HG03066 (cell line): Measurements from ENCODE around the gene KRTAP13-2.

Source experiments
- ATAC-seq: cut with Tn5 transposase; IDR thresholded peaks from one replicate; pipeline ENCODE4 v1.9.1; 2021; ENCODE audit warnings: low read depth; ENCODE audit not compliant: unreplicated experiment

Gene KRTAP13-2, protein sequence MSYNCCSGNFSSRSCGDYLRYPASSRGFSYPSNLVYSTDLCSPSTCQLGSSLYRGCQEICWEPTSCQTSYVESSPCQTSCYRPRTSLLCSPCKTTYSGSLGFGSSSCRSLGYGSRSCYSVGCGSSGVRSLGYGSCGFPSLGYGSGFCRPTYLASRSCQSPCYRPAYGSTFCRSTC

DNA sequence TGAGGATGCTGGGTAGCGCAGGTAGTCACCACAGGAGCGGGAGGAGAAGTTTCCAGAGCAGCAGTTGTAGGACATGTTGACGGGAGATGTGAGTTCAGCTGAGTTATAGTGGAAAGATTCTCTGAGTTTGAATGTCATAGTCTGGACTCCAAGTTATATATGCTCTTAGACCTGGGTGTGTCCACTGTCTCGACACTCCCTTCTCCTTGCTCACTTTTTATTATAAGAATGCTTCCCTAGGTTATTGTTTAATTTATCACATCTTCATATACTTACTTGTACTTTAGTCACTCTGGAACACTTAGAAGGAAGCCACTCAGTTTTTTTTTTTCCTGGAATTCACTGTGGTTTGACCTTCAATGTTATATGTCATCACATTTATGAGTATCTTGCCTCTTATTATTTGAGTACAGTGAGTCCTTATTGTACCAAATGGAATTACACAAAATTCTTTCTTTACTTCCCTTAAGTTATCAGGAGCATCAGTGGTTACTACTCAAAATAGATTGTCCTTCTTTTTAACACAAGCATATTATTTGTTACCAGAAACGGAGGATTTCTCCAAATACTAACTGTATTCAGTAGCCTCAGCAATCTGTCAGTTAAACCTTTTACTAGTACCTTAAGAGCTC, at the start of gene KRTAP13-2:
Gene KRTAP13-2 (minus strand): TSS at position 133 of the 632 bp plus-strand sequence. CDS start 58 bp downstream, at position 75.
- ATAC-seq = no peak

DNA sequence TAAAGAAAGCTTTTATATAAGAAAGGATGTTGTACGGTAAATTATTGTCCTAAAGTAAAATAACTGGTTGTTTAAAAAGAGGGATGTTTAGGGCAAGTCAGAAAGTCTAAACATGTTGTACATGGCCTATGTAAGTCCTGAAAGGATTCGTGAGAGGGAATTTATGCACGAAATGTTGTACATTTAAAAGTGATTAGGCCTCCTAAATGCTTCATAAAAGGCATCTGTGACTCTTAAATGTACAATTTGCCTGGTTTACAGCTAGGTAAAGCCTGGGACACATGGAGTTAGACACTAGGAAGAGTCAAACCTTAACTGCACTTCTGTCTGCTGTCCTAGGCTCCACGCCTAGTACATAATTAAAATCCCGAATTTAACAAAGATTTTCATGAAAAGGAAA, 43.9 kb upstream of the KRTAP13-2 start:
- ATAC-seq = no peak

DNA sequence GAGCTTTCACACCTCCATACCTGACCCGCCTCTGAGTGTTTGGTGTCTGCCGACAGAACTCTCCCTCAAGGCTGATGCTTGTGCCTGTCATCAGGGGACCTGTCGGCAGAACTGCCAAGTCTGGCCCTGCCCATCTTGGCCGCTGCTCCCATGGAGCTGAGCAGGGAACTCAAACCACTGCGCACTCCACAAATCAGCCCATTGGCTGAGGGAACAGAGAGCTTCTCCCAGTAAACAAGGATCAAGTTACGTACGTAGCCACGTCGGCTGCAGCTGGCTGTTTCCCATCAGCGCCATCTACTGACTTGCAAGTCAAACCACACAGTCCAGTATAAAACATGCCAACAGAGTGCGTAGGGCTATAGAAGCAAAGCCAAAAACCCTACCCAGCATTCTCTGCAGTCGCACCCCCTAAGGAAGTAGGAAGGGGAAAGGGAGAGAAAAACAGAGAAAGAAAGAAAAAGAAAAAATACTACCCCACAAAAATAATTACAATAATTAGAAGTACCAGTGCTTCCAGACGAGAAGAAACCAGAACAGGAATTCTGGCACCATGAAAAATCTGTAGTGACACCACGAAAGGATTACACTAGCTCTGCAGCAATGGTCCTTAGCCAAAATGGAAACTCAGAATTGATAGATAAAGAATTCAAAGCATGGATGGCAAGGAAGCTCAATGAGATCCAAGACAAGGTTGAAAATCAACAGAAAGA, 36.9 kb upstream of the KRTAP13-2 start:
- no peak for ATAC-seq

DNA sequence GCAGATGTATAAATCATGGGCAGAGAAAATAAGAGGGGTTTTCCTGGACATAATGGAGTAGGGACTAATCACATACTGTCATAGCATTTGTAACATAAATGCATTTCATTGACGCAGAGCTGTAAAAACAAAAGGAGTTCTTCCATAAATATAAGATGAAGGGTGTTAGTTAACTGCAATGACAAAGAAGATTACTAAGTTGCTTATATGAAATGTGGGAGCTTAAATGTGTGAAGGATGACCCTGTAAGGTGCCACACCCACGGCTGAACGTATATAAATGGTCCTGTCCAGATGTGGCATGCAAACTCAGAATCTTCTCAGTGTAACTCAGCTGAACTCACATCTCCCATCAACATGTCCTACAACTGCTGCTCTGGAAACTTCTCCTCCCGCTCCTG, 23.7 kb upstream of the KRTAP13-2 start, which contains the start of gene KRTAP13-1:
Gene KRTAP13-1 (plus strand): TSS at position 301 of the 400 bp plus-strand sequence. CDS start 56 bp downstream, at position 357.
- no peak for ATAC-seq

DNA sequence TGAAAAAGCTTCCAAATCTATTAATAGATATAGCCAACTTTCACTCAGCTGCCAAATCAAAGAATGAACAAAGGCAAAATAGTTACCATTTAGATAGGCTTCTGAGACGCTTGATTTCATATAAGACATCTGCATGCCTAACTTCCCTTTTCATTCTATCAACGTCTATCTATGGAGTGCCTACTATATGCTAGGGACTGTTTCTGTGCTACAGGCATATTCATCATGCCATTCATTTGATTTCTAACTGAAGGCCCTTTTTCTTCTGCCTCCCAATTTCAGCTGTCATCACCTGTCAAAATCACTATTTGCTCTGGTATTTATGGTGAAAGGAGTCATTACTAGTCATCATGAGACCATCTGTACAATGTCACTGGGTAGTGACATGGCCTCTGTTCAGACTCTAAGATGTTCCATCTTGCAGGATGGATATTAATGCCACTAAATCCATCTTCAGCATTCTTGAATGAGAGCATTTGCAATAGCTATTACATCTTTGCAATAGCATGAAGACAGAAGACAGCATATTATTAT, 19.5 kb upstream of the KRTAP13-2 start:
- ATAC-seq = no peak

DNA sequence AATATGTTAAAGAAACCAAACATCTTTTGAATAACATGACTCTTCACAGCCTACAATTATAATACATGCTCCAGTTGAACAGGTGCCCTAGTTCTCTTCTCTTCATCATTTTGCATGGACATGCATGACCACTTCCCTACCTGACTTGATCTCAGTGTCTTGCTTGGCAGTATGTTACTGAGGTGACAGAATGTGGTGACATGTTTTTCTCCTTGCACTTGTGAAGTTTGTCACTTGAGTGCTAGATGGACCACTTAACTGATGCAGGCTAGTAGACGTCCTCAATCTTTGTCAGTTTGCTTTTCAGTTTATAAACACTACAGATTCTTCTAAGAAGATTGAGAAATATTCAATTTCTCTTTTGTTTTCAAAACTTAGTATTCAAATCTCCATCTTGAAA, 10.1 kb upstream of the KRTAP13-2 start:
- no peak for ATAC-seq

DNA sequence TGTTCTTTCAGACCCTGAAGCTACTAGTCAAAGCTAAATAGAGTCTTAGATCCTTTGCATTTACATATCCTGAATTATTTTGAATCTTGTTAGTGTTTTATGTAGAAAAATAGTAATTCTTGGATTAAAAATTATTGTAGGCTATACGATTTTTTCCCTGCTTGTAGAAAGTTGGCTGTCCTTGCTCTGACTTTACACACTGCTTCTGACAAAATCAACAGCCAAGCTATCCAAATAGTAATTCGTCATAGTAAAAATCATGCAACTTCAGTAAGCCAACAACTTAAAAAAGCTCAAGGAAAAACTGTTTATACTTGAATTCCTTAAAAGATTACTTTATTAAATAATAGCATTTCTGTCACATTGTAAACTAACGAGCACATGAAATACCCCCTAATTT, 16.2 kb downstream of the KRTAP13-2 start:
- no peak for ATAC-seq

DNA sequence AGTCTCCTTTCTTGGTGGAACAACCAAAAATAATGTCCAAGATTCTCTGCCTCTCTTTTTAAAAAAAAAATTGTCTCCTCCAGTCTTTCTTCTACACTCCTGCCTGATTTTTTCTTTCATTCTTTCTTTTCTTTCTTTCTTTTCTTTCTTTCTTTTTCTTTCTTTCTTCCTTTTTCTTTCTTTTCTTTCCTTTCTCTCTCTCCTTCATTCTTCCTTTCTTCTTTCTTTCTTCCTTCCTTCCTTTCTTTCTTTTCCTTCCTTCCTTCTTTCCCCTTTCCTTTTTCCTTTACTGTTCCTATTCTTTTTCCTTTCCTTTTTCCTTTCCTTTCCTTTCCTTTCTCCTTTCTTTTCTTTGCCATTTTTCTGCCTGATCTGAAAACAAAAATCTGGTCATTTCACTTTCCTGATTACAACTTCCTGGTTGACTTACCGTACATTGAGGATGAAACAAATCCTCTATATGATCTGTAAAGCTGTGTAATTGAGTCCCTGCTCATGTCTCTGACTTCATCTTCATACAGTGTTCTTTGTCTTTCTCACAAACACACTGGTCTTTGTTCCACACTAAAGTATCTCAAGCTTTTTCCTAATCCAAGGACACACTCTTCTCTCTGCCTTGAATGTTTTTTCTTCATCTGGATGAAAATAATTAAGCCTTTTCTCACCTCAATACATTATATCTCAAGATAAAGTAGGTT, 17.6 kb downstream of the KRTAP13-2 start:
- ATAC-seq = no peak

DNA sequence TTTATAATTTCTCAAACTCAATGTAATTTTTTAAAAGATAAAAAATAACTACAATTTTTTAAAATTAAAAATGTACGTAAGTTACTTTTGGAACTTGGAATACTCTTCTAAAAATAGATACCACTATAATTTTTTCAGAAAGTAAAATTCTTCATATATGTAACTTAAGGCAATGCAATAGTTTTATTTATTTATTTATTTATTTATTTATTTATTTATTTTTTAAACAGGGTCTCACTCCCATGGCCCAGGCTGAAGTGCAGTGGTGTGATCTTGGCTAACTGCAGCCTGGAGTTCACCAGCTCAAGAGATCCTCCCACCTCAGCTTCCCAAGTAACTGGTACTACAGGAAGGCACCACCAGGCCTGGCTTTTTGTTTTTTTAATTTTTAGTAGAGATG, 20.5 kb downstream of the KRTAP13-2 start:
- ATAC-seq = no peak

DNA sequence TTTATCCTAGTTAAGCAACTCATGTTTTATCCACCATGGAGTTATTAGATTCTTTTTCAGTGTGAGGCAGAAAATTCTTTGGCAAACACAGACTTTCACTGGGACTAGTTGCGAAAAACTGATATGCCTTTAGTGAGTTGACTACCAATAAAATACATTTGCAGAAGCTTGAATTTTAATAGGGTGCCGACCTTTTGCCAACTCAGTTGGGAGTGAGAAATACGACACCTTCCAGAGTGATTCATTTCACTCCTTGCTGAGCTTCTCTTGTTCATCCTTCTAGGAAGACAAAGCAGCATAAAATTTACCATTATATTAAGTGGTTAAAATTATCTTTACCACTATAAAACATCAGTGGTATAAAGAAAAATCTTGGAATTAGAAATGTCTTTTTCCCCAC, 22.5 kb downstream of the KRTAP13-2 start:
- ATAC-seq = no peak

DNA sequence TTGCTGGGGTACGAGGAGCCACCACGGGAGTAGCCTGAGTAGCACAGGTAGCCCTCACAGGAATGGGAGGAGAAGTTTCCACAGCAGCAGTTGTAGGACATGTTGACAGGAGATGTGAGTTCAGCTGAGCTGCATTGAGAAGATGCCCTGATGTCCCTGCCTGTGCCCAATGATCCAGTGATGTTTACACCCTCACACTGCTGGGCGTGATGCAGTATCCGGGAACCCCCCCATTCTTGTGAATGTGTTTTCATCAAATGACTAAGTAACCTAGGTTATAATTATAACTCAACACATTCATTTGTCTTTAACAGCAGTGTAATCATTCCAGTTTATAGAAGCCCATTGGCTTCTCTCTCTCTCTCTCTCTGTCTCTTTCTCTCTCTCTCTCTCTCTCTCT, 23.6 kb downstream of the KRTAP13-2 start, which contains the start of gene KRTAP23-1:
Gene KRTAP23-1 (minus strand): TSS at position 101 of the 400 bp plus-strand sequence. CDS start 0 bp downstream, at position 101.
- ATAC-seq = no peak

DNA sequence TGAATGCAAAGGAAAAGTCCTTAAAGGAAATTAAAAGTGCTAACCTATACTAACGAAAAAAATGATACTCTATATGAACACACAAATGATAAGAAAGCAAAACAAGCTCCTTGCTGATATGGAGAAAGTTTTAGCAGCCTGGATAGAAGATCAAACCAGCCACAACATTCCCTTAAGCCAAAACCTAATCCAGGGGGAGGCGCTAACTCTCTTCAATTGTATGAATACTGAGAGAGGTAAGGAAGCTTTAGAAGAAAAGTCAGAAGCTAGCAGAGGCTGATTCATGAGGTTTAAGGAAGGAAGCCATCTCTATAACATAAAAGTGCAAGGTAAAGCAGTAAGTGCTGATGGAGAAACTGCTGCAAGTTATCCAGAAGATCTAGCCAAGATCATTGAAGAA, 27.1 kb downstream of the KRTAP13-2 start:
- no peak for ATAC-seq

DNA sequence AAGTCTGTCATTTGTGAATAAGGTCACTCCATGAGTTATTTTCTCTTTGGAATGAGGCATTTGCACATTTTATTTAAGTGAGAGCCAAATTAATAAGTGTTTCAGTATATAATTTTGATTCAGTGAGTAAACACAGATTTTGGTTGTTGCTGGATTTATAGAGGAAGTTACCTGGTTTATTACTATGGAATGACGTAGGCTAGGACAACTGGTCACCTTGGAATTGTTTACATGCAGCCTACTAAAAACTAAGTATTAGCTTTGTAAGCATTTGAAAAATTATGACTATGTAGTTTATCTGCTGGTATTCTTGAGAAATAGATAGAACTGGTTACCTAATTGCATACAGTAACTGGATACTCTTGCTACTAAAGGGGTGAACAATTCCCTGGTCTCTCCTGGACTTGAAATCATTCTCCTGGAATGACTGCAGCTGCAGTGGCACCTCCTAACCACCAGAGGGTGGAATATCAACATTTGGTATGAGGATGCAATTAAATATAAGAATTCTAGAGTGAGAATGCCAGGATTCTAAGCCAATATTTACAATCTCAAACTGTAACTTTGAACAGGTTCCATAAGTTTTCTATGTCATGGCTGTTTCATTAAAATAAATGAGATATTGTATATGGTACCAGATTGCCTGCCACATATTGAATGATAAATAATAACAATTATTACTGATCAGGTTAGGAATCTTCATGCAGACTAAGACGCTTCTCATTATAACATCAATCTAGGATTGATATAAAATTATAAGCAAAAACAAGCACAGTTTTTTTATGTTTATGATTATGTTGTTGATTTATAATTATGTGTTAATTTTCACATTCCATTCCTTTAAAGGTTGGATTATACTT, 31.1 kb downstream of the KRTAP13-2 start:
- ATAC-seq = no peak

DNA sequence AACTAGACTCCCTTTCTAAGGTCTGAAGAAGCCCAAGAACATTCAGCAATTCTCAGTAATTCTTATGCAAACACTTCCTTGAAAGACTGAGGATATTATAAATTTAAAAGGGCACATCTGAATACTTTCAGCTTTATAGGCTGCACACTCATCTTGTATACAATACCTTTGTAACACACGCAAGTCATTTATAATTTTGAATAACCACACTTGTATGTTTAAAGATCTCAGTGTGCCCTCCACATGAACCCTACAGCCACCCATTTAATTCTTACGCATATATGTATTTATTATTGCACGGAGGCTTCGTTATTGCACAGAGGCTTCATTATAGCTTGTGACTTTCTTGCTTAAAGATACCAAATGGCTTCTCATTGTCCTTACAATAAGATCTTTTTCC, 33.4 kb downstream of the KRTAP13-2 start:
- ATAC-seq = no peak

DNA sequence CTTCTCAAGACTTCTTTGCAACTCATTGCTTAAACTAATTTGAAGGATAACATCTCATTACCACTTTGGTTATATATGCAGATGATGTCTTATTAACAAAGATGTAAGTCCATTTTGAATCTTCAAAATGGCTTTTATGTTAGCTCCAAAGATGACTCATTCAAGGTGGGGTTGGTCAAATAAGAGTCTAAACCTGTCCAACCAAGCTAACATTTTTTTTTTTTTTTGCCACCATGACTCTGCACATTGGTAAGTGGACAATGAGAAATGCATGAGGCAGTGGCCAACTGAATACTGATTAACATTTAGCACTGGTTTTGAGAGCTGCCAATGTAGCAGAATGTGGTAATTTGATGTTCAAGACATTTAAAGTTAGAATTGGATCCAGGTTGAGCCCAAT, 34.3 kb downstream of the KRTAP13-2 start:
- no peak for ATAC-seq

DNA sequence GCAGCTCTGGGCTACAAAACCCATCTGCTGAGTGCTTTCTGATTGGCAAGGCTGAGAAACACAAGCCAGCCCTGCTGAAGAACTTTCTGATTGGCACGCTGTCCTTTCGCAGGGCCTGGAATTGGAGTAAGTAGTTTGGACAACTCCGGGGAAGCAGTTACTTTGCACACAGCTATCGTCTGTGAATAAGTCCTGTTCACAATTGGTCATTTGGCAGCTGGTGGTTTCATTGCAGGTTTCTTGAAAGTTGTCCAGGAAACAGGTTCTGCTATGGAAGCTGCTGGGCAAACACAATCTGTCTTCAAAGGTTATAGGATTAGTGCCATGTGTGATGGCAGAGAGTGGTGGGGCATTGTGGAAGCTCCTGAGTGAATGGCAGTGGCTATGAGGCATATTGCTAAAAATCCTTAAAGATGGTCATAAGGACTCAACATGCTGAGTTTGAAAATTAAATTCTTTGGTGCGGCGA, 34.8 kb downstream of the KRTAP13-2 start, which contains the start of gene KRTAP27-1:
Gene KRTAP27-1 (minus strand): TSS at position 419 of the 469 bp plus-strand sequence. CDS start 26 bp downstream, at position 393.
- ATAC-seq = no peak

DNA sequence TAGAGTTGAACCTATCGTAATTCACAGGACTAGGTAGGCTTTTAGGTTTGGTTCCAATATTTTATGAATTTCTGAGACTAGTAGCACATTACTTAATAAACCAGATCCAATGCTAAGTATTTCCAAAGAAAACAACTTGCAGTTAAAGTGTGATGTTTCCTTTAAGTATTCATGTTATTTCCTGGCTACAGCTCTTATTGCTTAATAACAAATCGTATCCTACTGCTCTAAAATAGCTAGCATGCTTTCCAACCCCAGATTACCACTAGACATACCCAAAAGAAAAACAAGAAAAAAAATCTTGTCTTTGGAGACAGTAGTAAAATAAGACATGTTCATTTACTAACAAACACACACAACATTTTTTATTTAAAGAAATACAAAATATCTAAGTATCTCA, 35.5 kb downstream of the KRTAP13-2 start:
- ATAC-seq = no peak

DNA sequence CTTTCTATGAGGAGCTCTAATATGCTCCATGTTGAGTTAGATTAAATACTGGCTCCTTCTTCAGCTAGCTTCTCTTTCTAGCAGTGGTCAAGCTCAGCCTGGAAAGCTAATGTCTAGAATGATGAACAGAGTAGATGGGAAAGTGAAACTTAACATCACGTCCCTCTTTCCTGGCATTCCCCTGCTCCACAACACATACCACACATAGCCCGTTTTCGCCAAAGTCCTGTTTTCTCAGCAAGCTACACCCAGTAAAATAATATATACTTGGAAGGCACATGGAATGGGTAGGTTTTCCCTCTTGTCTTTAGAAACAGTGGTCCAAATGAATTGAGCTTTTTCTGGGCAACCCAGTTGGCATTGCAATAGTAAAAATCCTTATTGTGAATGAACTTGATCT, 38.3 kb downstream of the KRTAP13-2 start:
- ATAC-seq = no peak

DNA sequence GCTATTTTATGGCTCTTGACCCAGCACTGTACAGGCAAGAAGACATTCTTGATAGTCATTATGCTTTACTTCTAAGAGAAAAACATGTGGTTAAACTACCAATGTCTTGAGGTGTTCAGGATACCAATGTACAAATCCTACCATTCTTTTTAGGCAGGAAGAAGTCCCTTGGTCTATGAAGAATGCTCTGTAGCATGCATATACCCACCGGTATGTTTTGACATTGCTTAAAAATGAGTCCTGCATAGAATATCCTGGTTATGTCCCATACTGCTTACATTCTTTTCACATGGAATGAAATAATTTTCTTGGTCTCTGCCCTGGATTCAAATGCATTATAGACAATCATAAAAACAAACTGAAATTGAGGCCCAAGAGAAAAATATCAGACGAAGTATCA, 39.4 kb downstream of the KRTAP13-2 start:
- ATAC-seq = no peak
